ENCODE measurements around the gene ADARB2.

Gene ADARB2

GRCh38 chr10:1335642-1336041, 401.7 kb downstream of the ADARB2 start:
- TF ChIP-seq CTCF (IDR thresholded peaks at IDR 0.05; ENCODE audit: borderline replicate concordance, control extremely low read depth, extremely low read depth, insufficient read depth, missing control alignments), result no peak
- in situ Hi-C loops (cut with MboI; ENCODE audit: low sequenced_read_pairs, unreplicated experiment), result no loop called here
- no peak for DNase-seq (ENCODE audit: low spot score)

DNA sequence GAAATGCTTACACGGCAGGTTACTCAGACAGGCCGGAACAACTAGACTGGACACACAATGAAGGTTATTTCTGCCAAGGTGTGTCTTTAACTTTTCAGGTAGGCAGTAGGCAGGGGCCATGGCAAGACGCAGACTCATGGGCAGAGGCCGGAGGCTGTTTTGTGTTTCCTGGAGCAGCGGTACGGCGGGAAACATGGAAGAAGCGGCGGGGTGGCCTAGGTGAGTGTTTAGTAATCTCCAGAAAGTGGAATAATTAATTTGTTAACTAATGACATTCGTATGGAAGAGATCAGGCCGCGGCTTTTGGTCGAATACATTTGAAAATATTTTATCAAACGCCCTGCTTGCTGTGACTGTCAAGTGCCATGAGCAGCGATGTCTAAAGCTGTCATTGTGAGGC, 403.3 kb downstream of the ADARB2 start:
- in situ Hi-C loops (cut with MboI; ENCODE audit: low sequenced_read_pairs, unreplicated experiment), result no loop called here
- no peak for DNase-seq (ENCODE audit: low spot score)

GRCh38 chr10:1331560-1331959, 405.8 kb downstream of the ADARB2 start:
- no peak for TF ChIP-seq CTCF (IDR thresholded peaks at IDR 0.05; ENCODE audit: borderline replicate concordance, control extremely low read depth, extremely low read depth, insufficient read depth, missing control alignments)
- DNase-seq (ENCODE audit: low spot score), result no peak
- in situ Hi-C loops (cut with MboI; ENCODE audit: low sequenced_read_pairs, unreplicated experiment), result no loop called here

More for the DNA sequence above, 403.3 kb downstream of the ADARB2 start:
- no peak for TF ChIP-seq CTCF (IDR thresholded peaks at IDR 0.05; ENCODE audit: borderline replicate concordance, control extremely low read depth, extremely low read depth, insufficient read depth, missing control alignments)

GRCh38 chr10:1329622-1330021, 407.7 kb downstream of the ADARB2 start:
- no peak for DNase-seq (ENCODE audit: low spot score)
- TF ChIP-seq CTCF (IDR thresholded peaks at IDR 0.05; ENCODE audit: borderline replicate concordance, control extremely low read depth, extremely low read depth, insufficient read depth, missing control alignments), result no peak
- in situ Hi-C loops (cut with MboI; ENCODE audit: low sequenced_read_pairs, unreplicated experiment), result no loop called here

GRCh38 chr10:1328981-1329614, 408.2 kb downstream of the ADARB2 start:
- no peak for DNase-seq (ENCODE audit: low spot score)
- no peak for TF ChIP-seq CTCF (IDR thresholded peaks at IDR 0.05; ENCODE audit: borderline replicate concordance, control extremely low read depth, extremely low read depth, insufficient read depth, missing control alignments)
- in situ Hi-C loops (cut with MboI; ENCODE audit: low sequenced_read_pairs, unreplicated experiment), result no loop called here

GRCh38 chr10:1328161-1328823, 409.0 kb downstream of the ADARB2 start:
- in situ Hi-C loops (cut with MboI; ENCODE audit: low sequenced_read_pairs, unreplicated experiment), result no loop called here
- DNase-seq (ENCODE audit: low spot score), result no peak
- no peak for TF ChIP-seq CTCF (IDR thresholded peaks at IDR 0.05; ENCODE audit: borderline replicate concordance, control extremely low read depth, extremely low read depth, insufficient read depth, missing control alignments)

All from GM13976 (cell line).